ENCODE data around the gene RHBDD3. TPM values are rescaled to one million over a fixed set of nuclear protein-coding genes. Genes with fewer than 3 reads are reported as not detected.

The RHBDD3 gene
- total and polyA plus RNA-seq, 9 of the 15 experiments (the other 6 are each of a cell fraction or from before 2014, with no cell fraction given) = 0.32 to 35.6 (median 14.0) TPM

DNA sequence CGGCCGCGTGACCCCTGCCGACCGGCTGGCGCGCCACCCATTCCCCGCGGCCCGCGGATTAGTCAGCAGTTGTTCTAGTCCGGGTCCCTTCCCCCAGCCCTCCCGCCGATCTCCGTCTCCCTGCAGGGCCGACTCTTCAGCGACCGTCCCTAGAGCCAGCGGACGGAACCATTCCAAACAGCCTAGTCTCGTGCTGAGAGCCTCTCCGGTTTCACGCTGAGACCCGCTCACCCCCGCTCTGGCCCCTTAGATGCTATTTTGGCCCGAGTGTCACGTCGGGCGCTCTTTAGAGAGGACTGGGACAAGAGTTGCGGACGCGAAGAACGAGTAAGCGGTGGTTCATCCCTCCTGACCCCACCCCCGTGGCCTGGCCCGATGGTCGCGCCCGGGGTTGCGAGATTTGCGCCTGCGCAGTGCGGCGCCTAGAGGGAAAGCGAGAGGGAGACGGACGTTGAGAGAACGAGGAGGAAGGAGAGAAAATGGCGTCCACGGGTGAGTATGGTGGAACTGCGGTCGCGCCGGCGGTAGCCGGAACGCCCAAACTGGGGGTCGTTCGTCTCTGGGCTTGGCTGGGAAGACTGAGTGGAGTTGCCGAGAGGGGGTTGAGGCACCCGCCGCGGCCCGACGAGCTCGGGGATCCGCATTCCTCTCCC is at the start of gene RHBDD3, which contains the start of gene EWSR1 (continued):
- TF ChIP-seq RBBP5 (IDR thresholded peaks at IDR 0.05; ENCODE audit: borderline replicate concordance, insufficient read depth, low read length, poor library complexity, severe bottlenecking) (peak; percentile 63), HDAC1 (IDR thresholded peaks at IDR 0.05) (no peak), HIVEP1 (CRISPR knock-in tag; IDR thresholded peaks at IDR 0.05) (no peak), MTF1 (CRISPR knock-in tag; IDR thresholded peaks at IDR 0.05; ENCODE audit: borderline replicate concordance) (no peak), MTA2 (IDR thresholded peaks at IDR 0.05; ENCODE audit: low read depth) (no peak), LCOR (CRISPR knock-in tag; IDR thresholded peaks at IDR 0.05) (peak; percentile 31; the same call in 1 of the 2 replicates), SMARCA5 (IDR thresholded peaks at IDR 0.05) (no peak), FOS (IDR thresholded peaks at IDR 0.05; ENCODE audit: extremely low read depth, insufficient read length) (no peak), HOXB6 (CRISPR knock-in tag; IDR thresholded peaks at IDR 0.05; ENCODE audit: borderline replicate concordance) (no peak), IRF9 (tag; IDR thresholded peaks at IDR 0.05) (no peak), ZNF121 (CRISPR knock-in tag; conservative IDR thresholded peaks at IDR 0.05) (no peak), CREB3L1 (IDR thresholded peaks at IDR 0.05; ENCODE audit: borderline replicate concordance, low read depth) (no peak; the same call in 1 of the 2 replicates), ZC3H4 (CRISPR knock-in tag; IDR thresholded peaks at IDR 0.05; ENCODE audit: borderline replicate concordance) (no peak), SETDB1 (IDR thresholded peaks at IDR 0.05; ENCODE audit: low read length) (no peak), GATA2 (CRISPR knock-in tag; IDR thresholded peaks at IDR 0.05) (no peak), ZNF282 (CRISPR knock-in tag; IDR thresholded peaks at IDR 0.05) (no peak), CREB3 (tag; conservative IDR thresholded peaks at IDR 0.05; ENCODE audit: low read depth) (no peak), MLX (CRISPR knock-in tag; conservative IDR thresholded peaks at IDR 0.05) (no peak), TFAM (CRISPR knock-in tag; conservative IDR thresholded peaks at IDR 0.05) (no peak), ZNF3 (CRISPR knock-in tag; IDR thresholded peaks at IDR 0.05) (no peak), KLF16 (IDR thresholded peaks at IDR 0.05) (no peak), MEF2D (tag; conservative IDR thresholded peaks at IDR 0.05; ENCODE audit: low read depth) (no peak), CCAR2 (IDR thresholded peaks at IDR 0.05; ENCODE audit: low read depth, low read length) (no peak)
- TF ChIP-seq, protein P1, sequence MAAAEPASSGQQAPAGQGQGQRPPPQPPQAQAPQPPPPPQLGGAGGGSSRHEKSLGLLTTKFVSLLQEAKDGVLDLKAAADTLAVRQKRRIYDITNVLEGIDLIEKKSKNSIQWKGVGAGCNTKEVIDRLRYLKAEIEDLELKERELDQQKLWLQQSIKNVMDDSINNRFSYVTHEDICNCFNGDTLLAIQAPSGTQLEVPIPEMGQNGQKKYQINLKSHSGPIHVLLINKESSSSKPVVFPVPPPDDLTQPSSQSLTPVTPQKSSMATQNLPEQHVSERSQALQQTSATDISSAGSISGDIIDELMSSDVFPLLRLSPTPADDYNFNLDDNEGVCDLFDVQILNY (CRISPR knock-in tag; IDR thresholded peaks at IDR 0.05) = no peak

All from K562 (cell line).